ENCODE results near the gene C16orf86.

C16orf86 gene, protein sequence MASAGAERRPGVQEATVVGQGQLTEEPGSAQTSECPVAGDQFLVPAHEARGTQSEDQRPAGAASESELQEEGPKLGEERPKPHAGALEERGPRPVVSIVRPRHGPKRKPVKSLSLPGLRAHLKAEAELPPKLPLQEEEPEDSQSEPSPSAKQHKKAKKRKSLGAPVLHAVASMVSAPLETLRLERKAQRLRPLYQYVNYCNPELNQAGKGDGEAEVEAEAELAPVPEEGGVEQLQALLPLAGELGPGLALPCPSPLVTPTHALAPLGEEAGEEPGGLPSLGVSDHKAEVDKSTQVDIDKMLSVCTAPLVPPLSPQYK

DNA sequence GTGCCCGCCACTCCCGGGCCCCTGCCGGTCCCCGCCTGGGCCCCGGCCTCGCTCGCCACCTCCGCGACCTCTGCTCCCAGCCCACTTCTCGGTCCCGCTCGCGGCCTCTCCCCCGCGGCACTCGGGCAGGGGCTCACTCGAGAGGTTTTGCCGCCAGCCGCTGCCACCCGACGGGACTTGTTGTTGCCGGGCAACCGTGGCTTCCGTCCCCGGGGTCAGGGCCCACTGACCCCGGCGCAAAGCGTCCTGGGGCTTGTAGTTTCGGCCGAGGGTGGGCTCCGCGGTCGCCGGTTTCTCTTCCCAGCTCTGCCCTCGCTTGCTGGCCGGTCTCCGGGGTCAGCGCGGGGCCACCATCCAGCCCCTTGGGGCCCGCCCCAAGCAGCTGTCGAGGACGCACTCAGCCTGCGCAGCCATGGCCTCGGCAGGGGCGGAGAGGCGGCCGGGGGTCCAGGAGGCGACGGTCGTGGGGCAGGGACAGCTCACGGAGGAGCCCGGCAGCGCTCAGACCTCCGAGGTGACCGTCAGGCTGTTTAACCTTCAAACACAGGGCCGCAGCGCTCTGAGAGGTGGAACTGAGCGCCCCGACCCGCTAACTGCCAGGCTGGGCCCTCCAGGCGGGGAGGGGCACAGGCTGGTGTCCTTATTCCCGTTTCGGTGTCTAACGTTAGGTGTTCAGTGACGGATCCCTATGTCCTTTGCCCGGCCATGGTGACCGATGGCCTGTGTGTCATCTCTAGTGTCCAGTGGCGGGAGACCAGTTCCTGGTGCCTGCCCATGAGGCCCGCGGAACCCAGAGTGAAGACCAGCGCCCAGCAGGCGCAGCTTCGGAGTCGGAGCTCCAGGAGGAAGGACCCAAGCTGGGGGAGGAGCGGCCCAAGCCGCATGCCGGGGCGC is at the start of gene C16orf86, which contains the start of gene ENKD1:
Gene C16orf86 (plus strand): TSS at position 256 of the 894 bp plus-strand sequence. CDS start 157 bp downstream, at position 413.
Gene ENKD1 (minus strand): TSS at position 192 of the 894 bp plus-strand sequence. CDS start 308 bp downstream, outside the sequence.
- DNase-seq (ENCODE audit: low read depth in 2 of 3, low spot score in 2 of 3) = peak; percentile 49 to 61 (median 51)

DNA sequence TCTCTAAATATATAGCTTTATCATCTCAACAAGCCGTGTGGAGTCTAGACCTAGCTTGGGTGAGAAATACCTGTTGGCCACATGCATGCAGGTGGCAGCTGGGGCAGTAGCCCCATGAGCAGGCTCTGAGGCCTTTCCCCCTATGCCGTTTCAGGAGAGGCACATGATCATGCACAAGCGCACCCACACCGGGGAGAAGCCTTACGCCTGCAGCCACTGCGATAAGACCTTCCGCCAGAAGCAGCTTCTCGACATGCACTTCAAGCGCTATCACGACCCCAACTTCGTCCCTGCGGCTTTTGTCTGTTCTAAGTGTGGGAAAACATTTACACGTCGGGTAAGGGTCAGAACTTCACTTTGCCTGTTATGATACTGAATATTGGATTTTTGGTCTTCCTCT is 38.4 kb upstream of the C16orf86 start:
- no peak for DNase-seq (ENCODE audit: low read depth in 2 of 3, low spot score in 2 of 3)

DNA sequence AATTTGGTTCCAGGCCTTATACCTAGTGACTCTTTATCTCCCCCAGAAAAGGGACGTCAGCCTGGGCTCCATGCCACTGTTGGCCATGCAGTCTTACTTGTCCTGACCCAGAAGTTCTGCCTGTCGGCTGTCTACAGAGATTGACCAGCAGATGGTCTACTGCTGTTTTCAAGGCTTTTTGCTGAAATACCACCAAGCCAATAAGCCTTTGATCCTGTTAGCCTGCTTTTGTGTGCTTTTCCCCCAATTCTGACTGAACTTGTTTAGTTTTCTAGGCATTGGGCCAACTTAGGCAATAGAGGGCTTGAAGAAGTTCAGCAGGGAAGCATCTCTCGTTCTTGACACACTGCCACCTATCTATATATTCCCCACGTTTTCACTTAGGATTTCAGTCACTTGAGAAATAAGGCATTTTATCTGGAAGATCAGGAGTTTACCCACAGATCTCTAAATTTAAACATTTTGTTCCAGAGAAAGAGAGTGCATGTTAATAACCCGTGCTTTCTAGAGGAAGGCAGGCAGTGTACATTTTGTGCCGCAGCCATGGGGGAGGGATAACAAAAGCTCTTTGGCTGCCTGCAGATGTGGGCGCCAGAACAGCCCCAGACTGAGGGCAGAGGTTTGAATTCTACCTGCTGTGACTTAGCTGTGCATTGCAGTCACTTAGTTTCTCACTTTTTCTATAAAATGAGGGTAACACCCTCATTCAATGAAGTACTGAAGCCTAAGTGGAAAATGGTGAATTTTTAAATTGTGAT is 34.0 kb upstream of the C16orf86 start:
- no peak for DNase-seq (ENCODE audit: low read depth in 2 of 3, low spot score in 2 of 3)

DNA sequence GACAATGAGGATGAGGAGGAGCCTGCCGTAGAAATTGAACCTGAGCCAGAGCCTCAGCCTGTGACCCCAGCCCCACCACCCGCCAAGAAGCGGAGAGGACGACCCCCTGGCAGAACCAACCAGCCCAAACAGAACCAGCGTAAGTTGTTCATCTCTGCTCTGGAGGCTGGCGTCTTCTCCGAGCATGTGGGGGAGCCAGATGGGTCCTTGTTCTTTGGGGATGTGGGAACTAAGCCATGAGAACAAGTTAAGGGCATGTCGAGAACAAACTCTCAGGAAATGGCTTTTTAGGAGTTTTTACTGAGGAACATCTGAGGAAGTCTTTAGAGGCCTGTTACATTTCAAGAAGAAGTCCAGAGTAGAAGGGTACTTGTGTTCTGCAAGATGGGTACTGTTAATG is 29.9 kb upstream of the C16orf86 start:
- DNase-seq (ENCODE audit: low read depth in 2 of 3, low spot score in 2 of 3) = no peak

DNA sequence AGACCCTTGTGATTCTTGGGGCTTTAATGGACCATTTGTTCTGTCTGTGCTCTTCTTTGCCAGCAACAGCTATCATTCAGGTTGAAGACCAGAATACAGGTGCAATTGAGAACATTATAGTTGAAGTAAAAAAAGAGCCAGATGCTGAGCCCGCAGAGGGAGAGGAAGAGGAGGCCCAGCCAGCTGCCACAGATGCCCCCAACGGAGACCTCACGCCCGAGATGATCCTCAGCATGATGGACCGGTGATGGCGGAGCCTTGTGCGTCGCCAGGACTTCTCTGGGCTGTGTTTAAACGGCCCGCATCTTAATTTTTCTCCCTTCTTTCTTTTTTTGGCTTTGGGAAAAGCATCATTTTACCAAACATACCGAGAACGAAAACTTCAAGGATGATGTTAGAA is 29.0 kb upstream of the C16orf86 start:
- no peak for DNase-seq (ENCODE audit: low read depth in 2 of 3, low spot score in 2 of 3)

DNA sequence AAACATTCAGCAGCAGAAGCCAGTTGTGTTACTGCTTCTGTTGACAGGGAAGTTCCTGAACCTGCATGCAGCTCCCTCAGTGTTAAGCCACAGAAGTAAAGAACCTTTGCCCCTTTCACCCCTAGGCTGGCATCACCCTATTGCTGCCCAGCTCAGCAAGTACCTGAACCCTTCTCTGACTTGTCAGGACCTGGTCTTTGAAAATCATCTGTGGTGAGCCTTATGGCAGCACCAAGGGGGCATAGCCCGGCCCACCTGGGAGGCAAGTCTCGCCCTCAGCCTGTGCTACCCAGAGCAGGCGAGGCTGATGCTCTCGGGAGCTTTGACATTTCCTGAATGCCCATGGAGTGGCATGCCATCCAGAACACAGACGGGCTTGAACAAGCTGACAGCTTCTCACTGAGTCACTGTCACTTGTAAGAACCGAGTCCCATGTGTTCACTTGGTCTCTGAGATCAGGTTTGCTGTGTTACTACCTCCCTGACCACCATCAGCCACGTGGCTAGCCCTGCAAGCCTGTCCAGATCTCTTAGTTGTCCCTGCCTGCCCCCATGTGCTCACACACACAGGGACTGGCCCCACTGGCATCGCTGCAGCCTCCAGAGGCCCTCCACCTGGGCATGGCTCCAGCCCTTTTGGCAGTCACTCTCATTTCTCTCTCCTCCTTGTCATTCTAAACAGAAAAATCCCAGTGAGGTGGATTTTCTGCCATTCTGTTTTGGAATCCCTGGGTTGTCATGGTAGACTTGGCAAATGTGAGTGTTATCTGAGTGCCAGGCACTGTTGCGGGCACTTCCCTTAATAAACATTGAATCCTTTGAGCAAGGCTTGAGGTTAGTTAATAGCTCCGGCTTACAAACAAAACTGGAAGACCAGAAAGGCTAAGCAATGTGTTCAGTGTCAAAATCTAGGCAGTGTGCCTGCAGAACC is 24.6 kb upstream of the C16orf86 start:
- no peak for DNase-seq (ENCODE audit: low read depth in 2 of 3, low spot score in 2 of 3)

DNA sequence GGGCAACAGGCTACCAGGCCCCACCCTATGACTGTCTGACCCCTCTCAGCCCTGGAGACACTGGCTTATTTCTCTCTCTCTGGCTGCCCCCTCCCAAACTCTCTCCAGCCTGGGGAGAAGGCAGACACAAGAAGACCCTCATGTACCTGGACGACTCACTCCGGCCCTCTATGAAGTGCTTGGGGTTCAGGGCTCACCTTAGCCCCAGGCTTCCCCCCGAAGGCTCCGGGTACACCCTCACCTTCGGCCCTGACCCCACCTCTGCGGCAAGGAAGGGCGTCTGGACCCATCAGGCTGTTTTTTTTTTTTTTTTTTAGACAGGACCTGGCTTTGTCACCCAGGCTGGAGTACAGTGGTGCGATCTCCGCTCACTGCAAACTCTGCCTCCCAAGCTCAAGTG is 22.6 kb upstream of the C16orf86 start:
- DNase-seq (ENCODE audit: low read depth in 2 of 3, low spot score in 2 of 3) = no peak

DNA sequence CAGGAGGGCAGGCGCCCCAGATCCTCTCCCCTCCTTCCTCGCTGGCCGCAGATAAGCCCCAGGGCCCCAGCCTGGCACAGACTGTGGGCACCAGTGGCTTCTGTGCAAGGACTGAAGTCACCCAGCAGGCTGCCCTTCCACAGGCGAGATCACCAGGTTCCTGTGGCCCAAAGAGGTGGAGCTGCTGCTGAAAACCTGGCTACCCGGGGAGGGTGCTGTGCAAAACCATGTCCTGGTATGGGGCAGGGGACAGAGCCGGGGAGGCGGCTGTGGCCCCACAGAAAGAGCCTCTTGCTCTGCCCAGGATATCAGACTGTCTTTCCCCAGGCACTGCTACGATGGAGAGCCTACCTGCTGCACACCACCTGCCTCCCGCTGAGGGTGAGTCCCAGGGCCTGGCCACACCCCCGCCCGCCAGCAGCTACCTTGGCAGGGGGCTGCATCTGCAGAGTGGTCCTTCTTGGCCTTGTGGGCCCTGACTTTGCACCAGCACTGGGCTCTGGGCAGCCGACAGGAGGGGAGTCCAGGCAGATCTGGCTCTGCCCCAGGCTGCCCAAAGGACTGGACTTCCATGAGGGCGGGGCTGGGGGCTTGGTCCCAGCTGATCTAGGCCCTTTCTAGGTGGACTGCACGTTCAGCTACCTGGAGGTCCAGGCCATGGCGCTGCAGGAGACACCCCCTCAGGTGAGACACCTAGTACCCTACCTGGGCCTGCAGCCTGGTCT is 21.1 kb upstream of the C16orf86 start:
- no peak for DNase-seq (ENCODE audit: low read depth in 2 of 3, low spot score in 2 of 3)

DNA sequence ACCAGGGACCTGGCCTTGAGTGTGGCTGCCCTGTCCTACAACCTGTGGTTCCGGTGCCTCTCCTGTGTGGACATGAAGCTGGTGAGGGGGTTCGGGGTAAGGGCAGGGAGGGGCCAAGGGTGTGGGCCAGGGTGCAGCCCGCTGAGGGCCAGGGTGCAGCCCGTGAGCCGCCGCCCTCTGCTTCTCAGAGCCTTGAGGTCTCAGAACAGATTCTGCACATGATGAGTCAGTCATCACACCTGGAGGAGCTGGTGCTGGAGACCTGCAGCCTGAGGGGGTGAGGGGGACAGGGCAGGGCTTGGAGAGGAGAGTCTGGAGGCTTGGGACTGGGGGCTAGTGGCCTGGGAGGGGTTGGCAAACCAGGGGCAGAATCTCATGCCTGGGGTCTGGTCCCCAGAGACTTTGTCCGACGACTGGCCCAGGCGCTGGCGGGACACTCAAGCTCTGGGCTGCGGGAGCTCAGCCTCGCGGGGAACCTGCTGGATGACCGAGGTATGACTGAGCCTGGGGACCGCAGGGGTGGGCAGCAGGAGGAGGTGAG is 19.4 kb upstream of the C16orf86 start:
- DNase-seq (ENCODE audit: low read depth in 2 of 3, low spot score in 2 of 3) = no peak

DNA sequence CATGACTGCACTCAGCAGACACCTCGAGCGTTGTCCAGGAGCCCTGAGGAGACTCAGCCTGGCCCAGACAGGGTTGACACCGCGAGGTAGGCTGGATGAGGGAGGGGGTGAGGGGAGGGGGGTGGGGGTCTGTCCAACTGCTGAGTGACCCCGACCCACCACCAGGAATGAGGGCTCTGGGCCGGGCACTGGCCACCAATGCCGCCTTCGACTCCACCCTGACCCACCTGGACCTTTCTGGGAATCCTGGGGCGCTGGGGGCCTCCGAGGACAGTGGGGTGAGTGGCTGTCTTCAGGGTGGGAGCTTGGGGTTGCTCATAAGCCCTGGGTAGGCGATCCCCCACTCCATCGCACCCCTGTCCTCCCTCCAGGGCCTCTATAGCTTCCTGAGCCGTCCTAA is 18.9 kb upstream of the C16orf86 start:
- DNase-seq (ENCODE audit: low read depth in 2 of 3, low spot score in 2 of 3) = no peak

DNA sequence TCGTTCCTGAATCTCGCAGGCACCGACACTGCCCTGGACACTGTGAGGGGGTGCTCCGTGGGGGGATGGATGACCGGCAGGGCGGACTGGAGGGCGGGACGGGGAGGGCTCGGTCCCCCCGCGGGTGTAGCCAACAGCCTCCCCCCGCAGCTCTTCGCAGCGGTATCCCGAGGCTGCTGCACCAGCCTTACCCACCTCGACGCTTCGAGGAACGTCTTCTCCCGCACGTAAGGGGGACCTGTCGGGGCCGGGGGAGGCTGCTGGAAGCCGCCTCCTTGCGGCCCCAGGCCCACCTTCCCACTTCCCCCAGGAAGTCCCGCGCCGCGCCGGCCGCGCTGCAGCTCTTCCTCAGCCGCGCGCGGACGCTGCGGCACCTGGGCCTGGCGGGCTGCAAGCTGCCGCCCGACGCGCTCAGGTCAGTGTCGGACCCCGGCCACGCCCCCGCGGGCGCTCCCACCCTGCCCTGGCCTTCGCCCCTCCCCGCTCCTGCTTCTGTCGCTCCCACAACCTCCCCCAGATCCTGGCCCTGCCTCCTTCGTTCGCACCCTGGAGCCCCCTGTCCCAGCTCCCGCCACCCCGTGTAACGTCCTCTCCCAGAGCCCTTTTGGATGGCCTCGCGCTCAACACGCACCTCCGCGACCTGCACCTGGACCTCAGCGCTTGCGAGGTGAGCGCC is 18.4 kb upstream of the C16orf86 start:
- DNase-seq (ENCODE audit: low read depth in 2 of 3, low spot score in 2 of 3) = no peak

DNA sequence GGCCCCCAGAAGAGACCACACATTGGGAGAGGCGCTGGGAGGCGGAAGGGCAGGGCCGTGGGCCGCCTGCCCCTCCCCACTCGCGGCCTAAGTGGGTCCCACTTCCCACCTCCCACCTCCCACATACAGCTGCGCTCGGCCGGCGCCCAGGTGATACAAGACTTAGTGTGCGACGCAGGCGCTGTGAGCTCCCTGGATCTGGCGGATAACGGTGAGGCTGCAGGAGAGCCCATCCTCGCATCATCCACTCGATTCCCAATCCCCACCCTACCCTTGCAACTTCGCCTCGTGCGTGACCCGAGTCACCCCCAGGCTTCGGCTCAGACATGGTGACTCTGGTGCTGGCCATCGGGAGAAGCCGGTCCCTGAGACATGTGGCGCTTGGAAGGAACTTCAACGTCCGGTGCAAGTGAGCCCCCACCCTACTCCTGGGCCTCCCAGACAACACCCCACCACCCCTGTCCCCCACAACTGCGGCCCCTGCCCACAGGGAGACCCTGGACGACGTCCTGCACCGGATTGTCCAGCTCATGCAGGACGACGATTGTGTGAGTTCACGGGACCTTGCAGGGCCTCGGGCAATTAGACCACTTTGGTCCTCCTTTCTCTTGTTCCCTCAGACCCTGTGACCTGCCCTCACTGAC is 17.7 kb upstream of the C16orf86 start:
- no peak for DNase-seq (ENCODE audit: low read depth in 2 of 3, low spot score in 2 of 3)

DNA sequence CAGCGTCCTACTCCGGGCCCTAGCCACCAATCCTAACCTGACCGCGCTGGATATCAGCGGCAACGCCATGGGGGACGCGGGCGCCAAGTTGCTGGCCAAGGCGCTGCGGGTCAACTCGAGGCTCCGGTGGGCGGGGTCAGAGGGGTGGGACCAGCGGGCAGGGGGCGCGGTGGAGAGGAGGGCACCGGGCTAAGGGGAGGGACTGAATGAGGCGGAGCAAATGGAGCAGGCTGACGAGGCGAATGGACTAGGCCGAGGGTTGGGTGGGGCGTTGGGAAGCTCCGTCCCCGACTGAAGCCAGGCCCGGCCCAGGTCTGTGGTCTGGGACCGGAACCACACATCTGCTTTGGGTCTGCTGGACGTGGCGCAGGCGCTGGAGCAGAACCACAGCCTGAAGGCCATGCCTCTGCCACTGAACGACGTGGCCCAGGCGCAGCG is 17.1 kb upstream of the C16orf86 start:
- DNase-seq (ENCODE audit: low read depth in 2 of 3, low spot score in 2 of 3) = no peak

DNA sequence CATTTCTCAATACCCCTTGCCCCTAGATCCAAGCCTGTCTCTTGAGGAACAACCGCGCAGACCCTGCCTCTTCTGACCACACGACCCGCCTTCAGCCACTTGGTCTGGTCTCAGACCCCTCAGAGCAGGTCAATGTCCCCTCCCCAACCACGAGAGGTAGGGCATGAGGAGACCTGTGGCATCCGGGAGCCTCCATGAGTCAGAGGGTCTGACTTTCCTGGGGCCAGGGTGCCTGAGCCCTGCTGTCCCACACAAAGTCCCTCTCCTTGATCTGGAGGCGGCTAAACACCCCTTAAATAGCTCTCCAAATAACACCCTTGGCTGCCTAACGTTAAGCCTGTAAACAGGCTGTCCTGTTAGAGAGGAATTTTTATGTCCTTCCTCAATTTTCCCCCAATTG is 16.6 kb upstream of the C16orf86 start:
- no peak for DNase-seq (ENCODE audit: low read depth in 2 of 3, low spot score in 2 of 3)

DNA sequence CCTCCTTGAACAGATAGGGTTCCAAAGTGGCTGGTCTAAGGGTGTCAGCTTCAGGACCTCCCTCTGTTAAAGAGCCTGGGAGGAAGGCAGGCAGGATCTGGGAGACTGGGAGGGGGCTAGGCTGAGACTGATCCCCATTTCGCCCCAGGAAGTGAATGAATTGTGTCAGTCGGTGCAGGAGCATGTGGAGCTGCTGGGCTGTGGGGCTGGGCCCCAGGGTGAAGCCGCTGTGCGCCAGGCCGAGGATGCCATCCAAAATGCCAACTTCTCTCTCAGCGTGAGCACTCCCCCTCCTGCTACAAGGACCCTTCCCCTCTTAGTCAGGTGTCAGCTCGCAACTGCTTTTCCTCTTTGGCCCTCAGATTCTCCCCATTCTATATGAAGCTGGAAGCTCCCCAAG is 15.6 kb upstream of the C16orf86 start:
- DNase-seq (ENCODE audit: low read depth in 2 of 3, low spot score in 2 of 3) = no peak

DNA sequence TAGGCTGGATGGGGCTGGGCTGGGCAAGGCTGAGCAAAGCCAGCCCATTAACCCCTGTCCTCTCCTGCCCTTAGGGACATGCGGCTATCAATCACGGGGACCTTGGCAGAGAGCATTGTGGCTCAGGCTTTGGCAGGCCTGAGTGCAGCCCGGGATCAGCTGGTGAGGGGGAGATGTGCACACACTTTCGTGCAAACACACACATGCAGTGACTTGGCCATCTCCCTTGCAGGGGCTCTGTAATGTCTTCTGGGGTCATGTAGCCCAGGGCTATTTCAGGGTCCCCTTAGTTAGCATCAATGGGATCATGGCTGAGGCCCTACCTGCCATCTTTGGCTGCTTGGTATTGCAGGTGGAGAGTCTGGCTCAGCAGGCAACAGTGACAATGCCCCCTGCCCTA is 14.8 kb upstream of the C16orf86 start:
- DNase-seq (ENCODE audit: low read depth in 2 of 3, low spot score in 2 of 3) = no peak

DNA sequence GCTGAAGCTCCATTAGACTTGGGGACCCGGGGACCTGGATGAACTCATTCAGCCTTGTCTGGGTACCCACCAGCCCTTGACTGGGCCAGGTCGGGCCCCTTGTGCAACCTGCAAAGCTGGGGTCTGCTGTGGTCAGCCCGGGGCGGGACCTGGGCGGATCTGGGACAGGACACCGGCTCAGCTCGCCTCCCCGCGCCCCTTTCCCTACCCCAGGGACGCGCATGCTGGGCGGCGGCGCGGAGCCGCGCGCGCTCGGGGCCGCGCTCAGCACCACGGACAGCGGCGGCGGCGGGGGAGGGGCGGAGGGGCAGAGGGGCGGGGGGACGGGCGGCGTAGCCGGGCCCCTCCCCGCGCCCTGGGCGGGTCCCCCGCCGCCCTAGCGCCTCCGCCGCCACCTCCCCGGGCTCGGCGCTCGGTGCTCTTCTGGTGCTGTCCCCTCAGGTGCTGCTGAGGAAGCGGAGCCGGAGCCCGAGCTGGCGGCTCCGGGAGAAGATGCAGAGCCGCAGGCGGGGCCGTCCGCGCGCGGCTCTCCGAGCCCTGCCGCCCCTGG is 14.0 kb upstream of the C16orf86 start:
- DNase-seq (ENCODE audit: low read depth in 2 of 3, low spot score in 2 of 3) = no peak
